Stimulated activated naive CD4-positive, alpha-beta T cell (primary cell): ENCODE data around the gene UACA.
A peak's percentile ranks its signal among the peaks of the same experiment; 100 is the strongest.
"Not testable (repeated sequence)": the region's sequence is repeated elsewhere in the genome, so short reads cannot be mapped to it uniquely, and the experiment has no call there.

ENCODE experiments used
- DNase-seq, 6 experiments: peaks; one replicate each; lab custom pipeline; 2025; lab: John Stamatoyannopoulos, UW

Gene UACA, protein sequence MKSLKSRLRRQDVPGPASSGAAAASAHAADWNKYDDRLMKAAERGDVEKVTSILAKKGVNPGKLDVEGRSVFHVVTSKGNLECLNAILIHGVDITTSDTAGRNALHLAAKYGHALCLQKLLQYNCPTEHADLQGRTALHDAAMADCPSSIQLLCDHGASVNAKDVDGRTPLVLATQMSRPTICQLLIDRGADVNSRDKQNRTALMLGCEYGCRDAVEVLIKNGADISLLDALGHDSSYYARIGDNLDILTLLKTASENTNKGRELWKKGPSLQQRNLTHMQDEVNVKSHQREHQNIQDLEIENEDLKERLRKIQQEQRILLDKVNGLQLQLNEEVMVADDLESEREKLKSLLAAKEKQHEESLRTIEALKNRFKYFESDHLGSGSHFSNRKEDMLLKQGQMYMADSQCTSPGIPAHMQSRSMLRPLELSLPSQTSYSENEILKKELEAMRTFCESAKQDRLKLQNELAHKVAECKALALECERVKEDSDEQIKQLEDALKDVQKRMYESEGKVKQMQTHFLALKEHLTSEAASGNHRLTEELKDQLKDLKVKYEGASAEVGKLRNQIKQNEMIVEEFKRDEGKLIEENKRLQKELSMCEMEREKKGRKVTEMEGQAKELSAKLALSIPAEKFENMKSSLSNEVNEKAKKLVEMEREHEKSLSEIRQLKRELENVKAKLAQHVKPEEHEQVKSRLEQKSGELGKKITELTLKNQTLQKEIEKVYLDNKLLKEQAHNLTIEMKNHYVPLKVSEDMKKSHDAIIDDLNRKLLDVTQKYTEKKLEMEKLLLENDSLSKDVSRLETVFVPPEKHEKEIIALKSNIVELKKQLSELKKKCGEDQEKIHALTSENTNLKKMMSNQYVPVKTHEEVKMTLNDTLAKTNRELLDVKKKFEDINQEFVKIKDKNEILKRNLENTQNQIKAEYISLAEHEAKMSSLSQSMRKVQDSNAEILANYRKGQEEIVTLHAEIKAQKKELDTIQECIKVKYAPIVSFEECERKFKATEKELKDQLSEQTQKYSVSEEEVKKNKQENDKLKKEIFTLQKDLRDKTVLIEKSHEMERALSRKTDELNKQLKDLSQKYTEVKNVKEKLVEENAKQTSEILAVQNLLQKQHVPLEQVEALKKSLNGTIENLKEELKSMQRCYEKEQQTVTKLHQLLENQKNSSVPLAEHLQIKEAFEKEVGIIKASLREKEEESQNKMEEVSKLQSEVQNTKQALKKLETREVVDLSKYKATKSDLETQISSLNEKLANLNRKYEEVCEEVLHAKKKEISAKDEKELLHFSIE (N-terminal part only)

DNA sequence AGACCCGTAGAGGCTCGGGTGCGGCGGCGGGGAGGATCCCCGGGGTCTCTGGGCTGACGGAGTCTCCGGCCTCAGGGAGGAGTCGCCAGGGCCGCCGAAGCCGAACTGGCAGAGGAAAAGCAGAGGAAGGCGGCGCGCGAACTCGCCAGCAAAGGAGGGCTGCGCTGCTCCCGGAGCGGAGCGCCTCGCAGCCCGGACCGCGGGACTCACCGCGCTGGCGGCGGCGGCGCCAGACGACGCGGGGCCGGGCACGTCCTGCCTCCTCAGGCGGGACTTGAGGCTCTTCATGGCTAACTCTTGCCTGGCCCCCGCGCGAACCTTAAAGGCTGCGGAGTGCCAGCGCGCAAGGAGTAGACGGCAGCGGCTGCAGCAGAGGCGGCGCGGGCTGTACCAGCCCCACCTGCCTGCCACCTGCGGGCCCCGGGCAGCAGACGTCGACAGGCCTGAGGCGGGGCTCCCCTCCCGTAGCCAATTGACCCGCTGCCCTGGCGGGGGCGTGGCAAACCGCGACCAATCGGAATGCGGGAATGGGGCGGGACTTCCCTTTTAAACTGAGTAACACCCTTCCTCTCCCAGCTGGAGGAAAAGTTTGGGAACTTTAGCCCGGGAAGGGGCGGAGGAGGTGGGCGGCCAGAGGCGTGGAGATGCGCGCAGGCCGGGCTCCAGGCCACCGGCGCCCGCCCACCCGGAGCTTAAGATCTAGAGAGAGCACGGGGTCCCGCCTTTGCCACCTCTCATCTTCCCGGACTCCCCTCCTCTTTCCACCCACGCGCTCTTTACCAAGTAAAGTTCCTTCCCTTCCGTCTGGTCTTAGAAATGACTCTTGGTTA, at the start of gene UACA:
UACA (minus strand) TSS at position 439 of the 830 bp plus-strand sequence; CDS start at position 288, 151 bp downstream.
- peak; percentile 17 to 66 (median 50) for DNase-seq

DNA sequence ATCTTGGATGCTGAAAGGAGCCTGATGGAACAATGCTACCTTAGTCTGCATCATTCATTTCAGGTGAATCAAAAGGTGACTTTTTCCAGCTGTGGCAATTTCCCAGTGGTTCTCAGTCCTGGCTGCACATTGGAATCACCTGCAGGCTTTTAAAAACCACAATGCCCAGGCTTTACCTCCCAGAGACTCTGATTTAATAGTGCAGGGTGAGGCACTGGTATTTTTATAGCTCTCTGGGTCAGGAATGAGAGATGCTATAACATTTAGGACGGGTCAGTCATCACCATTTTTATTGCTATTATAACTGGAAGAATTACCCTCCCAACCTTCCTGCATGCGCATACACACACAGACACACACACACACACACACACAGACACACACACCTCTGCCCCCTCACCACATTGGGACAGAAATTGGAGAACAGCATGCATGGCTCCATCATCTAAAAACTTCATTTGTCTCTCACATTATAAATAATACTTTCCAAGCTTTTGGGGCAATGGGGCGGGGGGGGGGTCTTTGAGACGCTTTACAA, 49.5 kb upstream of the UACA start:
- DNase-seq, result no peak

GRCh38 chr15:70810916-70811578, 47.7 kb upstream of the UACA start:
- no peak for DNase-seq

- no peak for DNase-seq
These were observed 43.8 kb upstream of the UACA start for GRCh38 chr15:70806992-70807712.

GRCh38 chr15:70804388-70804787, 41.0 kb upstream of the UACA start:
- not testable (repeated sequence) for DNase-seq

- no peak for DNase-seq
These were observed 39.3 kb upstream of the UACA start for GRCh38 chr15:70802629-70803028.

- no peak for DNase-seq
These were observed 37.8 kb upstream of the UACA start for GRCh38 chr15:70801109-70801508.

- no peak for DNase-seq
These were observed 36.5 kb upstream of the UACA start for GRCh38 chr15:70799667-70800450.

DNA sequence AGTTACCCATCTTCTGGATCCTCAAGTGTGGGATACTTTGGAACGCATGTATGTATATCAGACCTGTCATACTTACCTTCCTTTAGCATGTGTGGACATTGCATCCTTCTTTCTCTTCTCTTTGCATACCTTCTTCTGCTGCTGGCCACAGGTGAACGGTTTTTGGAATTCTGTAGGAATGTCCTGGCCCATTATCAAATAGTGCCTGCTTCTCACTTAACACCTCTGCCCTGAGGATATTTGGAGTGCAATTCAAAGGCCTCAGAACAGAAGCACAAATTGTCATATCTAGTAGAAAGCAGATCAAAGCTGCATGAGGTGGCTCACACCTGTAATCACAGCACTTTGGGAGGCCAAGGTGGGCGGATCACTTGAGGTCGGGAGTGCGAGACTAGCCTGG, 34.1 kb upstream of the UACA start:
- DNase-seq, result no peak

- no peak for DNase-seq
These were observed 33.4 kb upstream of the UACA start for GRCh38 chr15:70796516-70797310.

GRCh38 chr15:70795311-70795665, 31.9 kb upstream of the UACA start:
- DNase-seq, result no peak

GRCh38 chr15:70794596-70795310, 31.4 kb upstream of the UACA start:
- DNase-seq, result no peak

DNA sequence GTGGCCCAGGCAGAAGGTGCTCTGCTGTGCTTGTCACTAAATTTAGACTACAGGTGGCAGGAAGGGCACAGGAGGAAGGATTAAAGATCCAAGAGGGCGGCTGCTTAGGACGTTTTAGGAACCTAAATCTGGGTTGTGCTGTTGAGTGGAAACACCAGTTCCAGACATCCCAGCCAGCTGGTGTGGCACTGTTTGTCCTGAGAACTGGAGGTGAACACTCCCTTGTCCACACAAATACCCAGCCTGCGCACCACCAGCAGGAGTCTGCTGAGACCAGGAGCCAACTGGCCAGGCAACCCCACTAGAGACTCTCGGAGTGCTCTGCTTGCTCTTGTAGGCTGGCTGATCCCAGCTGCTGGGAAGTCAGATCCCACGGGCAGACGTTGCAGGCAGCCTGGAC, 30.3 kb upstream of the UACA start:
- DNase-seq, result no peak

GRCh38 chr15:70792171-70792573, 28.8 kb upstream of the UACA start:
- DNase-seq, result no peak

DNA sequence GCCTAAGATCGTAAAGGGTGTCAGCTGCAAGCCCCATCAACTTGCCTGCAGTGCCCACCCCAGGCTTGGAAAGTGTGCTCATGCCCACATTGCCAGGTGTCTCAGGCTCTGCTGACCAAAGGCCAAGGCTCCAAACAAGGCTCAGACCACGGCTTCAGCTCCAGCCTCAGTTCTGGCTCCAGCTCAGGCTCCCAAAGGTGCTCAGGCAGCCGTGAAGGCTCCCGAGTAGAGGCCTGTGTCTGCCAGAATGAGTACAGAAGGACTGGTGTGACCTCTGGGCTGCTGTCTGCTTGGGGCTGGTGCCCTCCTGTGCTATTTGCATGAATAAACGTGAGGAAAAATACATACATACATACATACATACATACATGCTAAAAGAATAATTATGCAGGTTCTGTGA, 27.9 kb upstream of the UACA start:
- DNase-seq, result no peak

GRCh38 chr15:70789213-70789612, 25.9 kb upstream of the UACA start:
- DNase-seq, result no peak
